ENCODE measurements around the gene PLEKHH1. TPM values are rescaled to one million over a fixed set of nuclear protein-coding genes. Genes with fewer than 3 reads are reported as not detected.

The PLEKHH1 gene
- total RNA-seq, 6 donors from 2014 or later, result 0.46 to 25.1 (median 4.4) TPM

- Histone ChIP-seq H3K4me1 (no peaks in the 10 kb centered on the region), H3K36me3 (no peaks in the 10 kb centered on the region), H3K27ac (no peak overlapping the region), H3K27me3 (no peaks in the 10 kb centered on the region), H3K9me3 (no peaks in the 10 kb centered on the region), H3K4me3 (no peak overlapping the region)
- TF ChIP-seq EP300 (IDR thresholded peaks at IDR 0.05), result no peak
- TF ChIP-seq CTCF (IDR thresholded peaks at IDR 0.05), result no peak
- TF ChIP-seq POLR2AphosphoS5 (IDR thresholded peaks at IDR 0.05), result no peak
- no peak for TF ChIP-seq POLR2A (IDR thresholded peaks at IDR 0.05)
- ATAC-seq (ENCODE audit: low FRiP score in 2 of 2), result no peak
- DNase-seq, result no peak
- WGBS, 2 donors, result 63 to 76% methylated on average over 9 to 11 of the region's 11 CpGs
Observed at GRCh38 chr14:67569011-67569650, 36.0 kb downstream of the PLEKHH1 start.

- Histone ChIP-seq H3K9me3 (no peaks in the 10 kb centered on the region), H3K27ac (no peak overlapping the region), H3K27me3 (no peaks in the 10 kb centered on the region), H3K4me3 (no peak overlapping the region), H3K4me1 (no peaks in the 10 kb centered on the region), H3K36me3 (no peaks in the 10 kb centered on the region)
- DNase-seq (no peak), ATAC-seq (ENCODE audit: low FRiP score in 2 of 2) (no peak)
- TF ChIP-seq POLR2AphosphoS5 (IDR thresholded peaks at IDR 0.05) (no peak), CTCF (IDR thresholded peaks at IDR 0.05) (no peak), POLR2A (IDR thresholded peaks at IDR 0.05) (no peak), EP300 (IDR thresholded peaks at IDR 0.05) (no peak)
- WGBS, 2 donors, result 82 to 93% methylated on average over 4 of the region's 4 CpGs
Observed at GRCh38 chr14:67569651-67570290, 36.7 kb downstream of the PLEKHH1 start.

- no peaks in the 10 kb centered on the region for H3K4me1 ChIP-seq
- 85 to 93% methylated on average over 7 of the region's 7 CpGs for whole genome bisulfite sequencing, 2 donors
- no peaks in the 10 kb centered on the region for H3K27me3 ChIP-seq
- DNase-seq (no peak), ATAC-seq (ENCODE audit: low FRiP score in 2 of 2) (no peak)
- no peak for TF ChIP-seq EP300 (IDR thresholded peaks at IDR 0.05)
- TF ChIP-seq POLR2AphosphoS5 (IDR thresholded peaks at IDR 0.05), result no peak
- TF ChIP-seq POLR2A (IDR thresholded peaks at IDR 0.05), result no peak
- TF ChIP-seq CTCF (IDR thresholded peaks at IDR 0.05), result no peak
- H3K36me3 ChIP-seq, result no peaks in the 10 kb centered on the region
- no peak overlapping the region for H3K27ac ChIP-seq
- no peak overlapping the region for H3K4me3 ChIP-seq
- H3K9me3 ChIP-seq, result no peaks in the 10 kb centered on the region
Observed at GRCh38 chr14:67570453-67570852, 37.4 kb downstream of the PLEKHH1 start.

GRCh38 chr14:67571275-67571990, 38.3 kb downstream of the PLEKHH1 start:
- Histone ChIP-seq H3K4me3 (no peak overlapping the region), H3K9me3 (no peaks in the 10 kb centered on the region), H3K4me1 (no peaks in the 10 kb centered on the region), H3K36me3 (no peaks in the 10 kb centered on the region), H3K27me3 (no peaks in the 10 kb centered on the region), H3K27ac (no peak overlapping the region)
- TF ChIP-seq EP300 (IDR thresholded peaks at IDR 0.05) (no peak), CTCF (IDR thresholded peaks at IDR 0.05) (peak; percentile 75 to 87 (median 86))
- 25 to 52% methylated on average over 7 to 14 of the region's 14 CpGs for WGBS, 2 donors
- peak in 1 of 2 donors; percentile 54 for DNase-seq
- peak; percentile 59 to 79 for ATAC-seq (ENCODE audit: low FRiP score in 2 of 2)
